Esophagus squamous epithelium (tissue), 5 donors: ENCODE data around the gene RBFOX1. TPM values are rescaled to one million over a fixed set of nuclear protein-coding genes. Genes with fewer than 3 reads are reported as not detected.

Experiments
- DNase-seq: peaks from one replicate; lab custom pipeline; 2025; lab: John Stamatoyannopoulos, UW
- H3K27ac ChIP-seq, 4 donors: fragments of 200-600 bp; sonication (generic); one replicate each; pipeline ENCODE4 v1.5.1; 2016 to 2019; ENCODE audit warnings: mild to moderate bottlenecking in 1 of 4
- H3K27me3 ChIP-seq, 4 donors: fragments of 200-600 bp; sonication (generic); 1 replicate in 3 of 4; 2 replicates in 1 of 4; pipeline versions ENCODE4 v1.5.1 to v1.6.0; 2017 to 2021; ENCODE audit warnings: antibody characterized with exemption in 1 of 4
- H3K36me3 ChIP-seq, 3 donors: fragments of 200-600 bp; sonication (generic); one replicate each; pipeline ENCODE4 v1.5.1; 2016 to 2019
- H3K4me1 ChIP-seq, 3 donors: fragments of 200-600 bp; sonication (generic); one replicate each; pipeline ENCODE4 v1.5.1; 2017 to 2019
- H3K4me3 ChIP-seq, 4 donors: fragments of 200-600 bp; sonication (generic); 1 replicate in 3 of 4; 2 replicates in 1 of 4; pipeline ENCODE4 v1.5.1; 2016 to 2019; ENCODE audit warnings: mild to moderate bottlenecking in 2 of 4, moderate library complexity in 1 of 4
- H3K9me3 ChIP-seq, 3 donors: fragments of 200-600 bp; sonication (generic); one replicate each; pipeline ENCODE4 v1.5.1; 2016 to 2019
- CTCF ChIP-seq, 6 experiments: fragments of 450-650 bp in 4 of 6; fragments of 200-600 bp in 2 of 6; sonication (generic) in 2 of 6; IDR thresholded peaks; one replicate each; pipeline ENCODE4 v1.5.1; 2016 to 2019; ENCODE audit warnings: antibody characterized with exemption in 6 of 6, mild to moderate bottlenecking in 4 of 6, moderate library complexity in 4 of 6
- POLR2A ChIP-seq, 4 donors: fragments of 450-650 bp; IDR thresholded peaks; one replicate each; pipeline ENCODE4 v1.6.1; 2017; ENCODE audit warnings: antibody characterized with exemption in 4 of 4, mild to moderate bottlenecking in 4 of 4, moderate library complexity in 3 of 4
- WGBS, 2 donors: methylation state at CpG; one replicate each; pipeline ENCODE4 v1.1.5; 2018; 5-methylcytosine and 5-hydroxymethylcytosine counted together
- intact Hi-C: fragments of 100-400 bp; cut with DNase I; formaldehyde crosslinking; loops from one replicate; pipeline ENCODE4 v1.15.0; 2022
- total RNA-seq, 4 donors: library from RNA; depleted of rRNA; stranded (reverse); fragments of >200 nt; gene quantifications; one replicate each; pipeline ENCODE4 v1.1.0, GENCODE V29; 2016
- donor health status: DM: yes; HTN: yes; CAD: no.

RBFOX1 gene
- total RNA-seq, 4 donors from 2014 or later = not detected

- no peaks in the 10 kb centered on the region for H3K36me3 ChIP-seq
- no peak overlapping the region for H3K4me3 ChIP-seq
- no peaks in the 10 kb centered on the region for H3K9me3 ChIP-seq
- intact Hi-C loops = no loop called here
- H3K4me1 ChIP-seq = no peaks in the 10 kb centered on the region
- no peak for TF ChIP-seq POLR2A (IDR thresholded peaks at IDR 0.05)
- no peak for TF ChIP-seq CTCF (IDR thresholded peaks at IDR 0.05)
- WGBS, 2 donors = 80 to 83% methylated on average over 4 of the region's 4 CpGs
- DNase-seq = no peak
- no peak overlapping the region for H3K27ac ChIP-seq
- H3K27me3 ChIP-seq = no peaks in the 10 kb centered on the region
Measured at GRCh38 chr16:7590934-7591333, 258.3 kb downstream of the RBFOX1 start.

GRCh38 chr16:7596308-7596707 lies 263.7 kb downstream of the RBFOX1 start:
- DNase-seq = no peak
- WGBS, 2 donors = 84 to 97% methylated on average over 11 of the region's 11 CpGs
- intact Hi-C loops = no loop called here
- no peaks in the 10 kb centered on the region for H3K4me1 ChIP-seq
- H3K36me3 ChIP-seq = no peaks in the 10 kb centered on the region
- H3K27me3 ChIP-seq = no peaks in the 10 kb centered on the region
- TF ChIP-seq POLR2A (IDR thresholded peaks at IDR 0.05) (no peak), CTCF (IDR thresholded peaks at IDR 0.05) (no peak)
- no peaks in the 10 kb centered on the region for H3K9me3 ChIP-seq
- no peak overlapping the region for H3K4me3 ChIP-seq
- H3K27ac ChIP-seq = no peak overlapping the region

- no peak overlapping the region for H3K4me3 ChIP-seq
- H3K27ac ChIP-seq = no peak overlapping the region
- TF ChIP-seq CTCF (IDR thresholded peaks at IDR 0.05) (no peak), POLR2A (IDR thresholded peaks at IDR 0.05) (no peak)
- no peaks in the 10 kb centered on the region for H3K36me3 ChIP-seq
- DNase-seq = no peak
- no peaks in the 10 kb centered on the region for H3K4me1 ChIP-seq
- H3K9me3 ChIP-seq = no peaks in the 10 kb centered on the region
- no peaks in the 10 kb centered on the region for H3K27me3 ChIP-seq
- intact Hi-C loops = no loop called here
- WGBS, 2 donors = 18 to 26% methylated on average over 3 of the region's 3 CpGs
Measured at GRCh38 chr16:7597677-7598076, 265.0 kb downstream of the RBFOX1 start.

GRCh38 chr16:7601100-7601499 lies 268.5 kb downstream of the RBFOX1 start:
- Histone ChIP-seq H3K36me3 (no peaks in the 10 kb centered on the region), H3K27ac (no peak overlapping the region), H3K4me3 (no peak overlapping the region), H3K4me1 (no peaks in the 10 kb centered on the region), H3K9me3 (no peaks in the 10 kb centered on the region), H3K27me3 (no peaks in the 10 kb centered on the region)
- 49 to 61% methylated on average over 3 of the region's 3 CpGs for WGBS, 2 donors
- intact Hi-C loops = no loop called here
- DNase-seq = no peak
- no peak for TF ChIP-seq CTCF (IDR thresholded peaks at IDR 0.05)

GRCh38 chr16:7602291-7602950 lies 269.8 kb downstream of the RBFOX1 start:
- TF ChIP-seq CTCF (IDR thresholded peaks at IDR 0.05) = no peak
- TF ChIP-seq POLR2A (IDR thresholded peaks at IDR 0.05) = no peak
- no peaks in the 10 kb centered on the region for H3K27me3 ChIP-seq
- DNase-seq = no peak
- 54 to 71% methylated on average over 5 of the region's 7 CpGs for WGBS, 2 donors
- H3K27ac ChIP-seq = no peak overlapping the region
- H3K4me3 ChIP-seq = no peak overlapping the region
- intact Hi-C loops = no loop called here
- H3K4me1 ChIP-seq = no peaks in the 10 kb centered on the region
- no peaks in the 10 kb centered on the region for H3K9me3 ChIP-seq
- no peaks in the 10 kb centered on the region for H3K36me3 ChIP-seq
